Nephron progenitor cell (in vitro differentiated cells): ENCODE measurements around the gene PHETA2.
A peak's percentile ranks its signal among the peaks of the same experiment; 100 is the strongest.
"Not testable (repeated sequence)": the region's sequence is repeated elsewhere in the genome, so short reads cannot be mapped to it uniquely, and the experiment has no call there.

Experiments used
- DNase-seq: peaks from one replicate; pipeline ENCODE4 v3.0.0; 2021
- H3K27ac Mint-ChIP-seq: 2 replicates; pipeline ENCODE4 v1.8.0; 2021; ENCODE audit warnings: mild to moderate bottlenecking, moderate library complexity, mixed read lengths
- H3K27me3 Mint-ChIP-seq: 2 replicates; pipeline ENCODE4 v1.8.0; 2021; ENCODE audit warnings: mild to moderate bottlenecking, low read depth, mixed read lengths; ENCODE audit not compliant: poor library complexity
- H3K36me3 Mint-ChIP-seq: 2 replicates; pipeline ENCODE4 v1.8.0; 2021; ENCODE audit warnings: low read depth, mixed read lengths
- H3K4me1 Mint-ChIP-seq: 2 replicates; pipeline ENCODE4 v1.8.0; 2021; ENCODE audit warnings: mixed read lengths
- H3K4me3 Mint-ChIP-seq: 2 replicates; pipeline ENCODE4 v1.8.0; 2021; ENCODE audit warnings: mild to moderate bottlenecking, moderate library complexity, mixed read lengths
- H3K9me3 Mint-ChIP-seq: 2 replicates; pipeline ENCODE4 v1.8.0; 2021; ENCODE audit warnings: mild to moderate bottlenecking, moderate library complexity, mixed read lengths
- CTCF ChIP-seq: fragments of 200-600 bp; sonication (generic); IDR thresholded peaks from 2 replicates; pipeline ENCODE4 v1.5.0; 2021; ENCODE audit warnings: antibody characterized with exemption

The PHETA2 gene

GRCh38 chr22:42066937-42067336, 7.1 kb upstream of the PHETA2 start:
- Mint-ChIP-seq H3K27ac (no peak overlapping the region), H3K27me3 (no peaks in the 10 kb centered on the region), H3K4me1 (peaks cover 33% of the 10 kb centered on the region), H3K4me3 (no peak overlapping the region), H3K36me3 (peaks cover 31% of the 10 kb centered on the region), H3K9me3 (no peaks in the 10 kb centered on the region)
- no peak for DNase-seq
- TF ChIP-seq CTCF: no peak

DNA sequence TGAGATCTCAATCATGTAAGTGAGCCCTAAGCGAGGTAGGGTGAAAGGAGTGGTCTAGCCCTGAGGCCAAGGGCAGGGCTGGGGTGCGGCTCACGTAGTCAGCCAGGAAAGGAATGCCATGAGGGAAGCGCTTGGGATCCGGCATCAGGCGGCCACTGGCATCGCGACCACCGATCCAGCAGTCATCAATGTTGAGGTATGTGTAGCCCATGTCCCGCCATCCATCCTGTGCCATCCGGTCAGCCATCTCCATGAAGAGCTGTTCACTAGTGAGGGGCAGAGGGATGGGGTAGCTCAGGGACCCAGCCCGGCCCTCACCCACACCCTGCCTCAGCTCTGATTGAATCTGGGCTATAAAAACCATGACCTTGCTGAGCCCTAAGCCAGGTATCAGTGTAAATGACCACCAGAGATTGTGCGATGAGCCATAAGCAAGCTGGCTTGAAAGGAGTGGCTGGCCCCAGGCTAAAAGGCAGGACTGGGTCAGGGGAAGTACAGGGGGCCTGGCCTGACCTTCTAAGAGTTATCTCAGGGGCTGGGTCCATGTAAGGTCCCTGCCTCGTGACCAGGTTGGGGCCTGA, 6.3 kb upstream of the PHETA2 start:
- DNase-seq: no peak
- no peaks in the 10 kb centered on the region for H3K9me3 Mint-ChIP-seq
- no peak overlapping the region for H3K4me3 Mint-ChIP-seq
- H3K36me3 Mint-ChIP-seq: peaks cover 26% of the 10 kb centered on the region
- no peaks in the 10 kb centered on the region for H3K27me3 Mint-ChIP-seq
- H3K27ac Mint-ChIP-seq: no peak overlapping the region
- TF ChIP-seq CTCF: no peak
- H3K4me1 Mint-ChIP-seq: peaks cover 39% of the 10 kb centered on the region

GRCh38 chr22:42068291-42068690, 5.8 kb upstream of the PHETA2 start:
- Mint-ChIP-seq H3K4me3 (no peak overlapping the region), H3K27ac (no peak overlapping the region), H3K4me1 (peaks cover 44% of the 10 kb centered on the region), H3K27me3 (no peaks in the 10 kb centered on the region), H3K9me3 (no peaks in the 10 kb centered on the region), H3K36me3 (peaks cover 20% of the 10 kb centered on the region)
- no peak for TF ChIP-seq CTCF
- no peak for DNase-seq

GRCh38 chr22:42069801-42070516, 4.1 kb upstream of the PHETA2 start:
- TF ChIP-seq CTCF: no peak
- H3K27ac Mint-ChIP-seq: no peak overlapping the region
- no peak for DNase-seq
- peaks cover 15% of the 10 kb centered on the region for H3K36me3 Mint-ChIP-seq
- no peaks in the 10 kb centered on the region for H3K9me3 Mint-ChIP-seq
- peak overlapping the region; percentile 87 for H3K4me3 Mint-ChIP-seq
- H3K27me3 Mint-ChIP-seq: no peaks in the 10 kb centered on the region
- peaks cover 50% of the 10 kb centered on the region for H3K4me1 Mint-ChIP-seq

GRCh38 chr22:42070517-42071422, 3.3 kb upstream of the PHETA2 start, which contains the start of gene NAGA:
Gene NAGA (minus strand): TSS chr22:42070812. CDS start chr22:42070297, 515 bp downstream.
- DNase-seq: peak; percentile 94
- peaks cover 7% of the 10 kb centered on the region for H3K36me3 Mint-ChIP-seq
- peak within 1 kb of the TSS; percentile 84 for H3K27ac Mint-ChIP-seq
- peak within 1 kb of the TSS; percentile 87 for H3K4me3 Mint-ChIP-seq
- peaks cover 45% of the 10 kb centered on the region for H3K4me1 Mint-ChIP-seq
- no peaks in the 10 kb centered on the region for H3K9me3 Mint-ChIP-seq
- no peak for TF ChIP-seq CTCF
- no peaks in the 10 kb centered on the region for H3K27me3 Mint-ChIP-seq

DNA sequence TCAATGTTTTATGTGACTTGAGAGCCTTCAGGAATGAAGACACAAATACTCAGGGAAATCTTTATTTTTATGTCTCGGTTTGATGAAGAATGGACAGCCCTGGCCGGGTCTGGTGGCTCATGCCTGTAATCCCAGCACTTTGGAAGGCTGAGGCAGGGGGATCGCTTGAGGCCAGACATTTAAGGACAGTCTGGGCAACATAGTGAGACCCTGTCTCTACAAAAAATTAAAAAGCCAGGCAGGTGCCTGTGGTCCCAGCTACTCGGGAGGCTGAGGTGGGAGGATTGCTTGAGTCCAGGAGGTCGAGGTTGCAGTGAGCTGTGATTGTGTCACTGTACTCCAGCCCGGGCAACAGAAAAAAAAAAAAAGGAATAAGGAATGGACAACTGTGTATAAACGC, 2.5 kb upstream of the PHETA2 start:
- H3K27ac Mint-ChIP-seq, DNase-seq, H3K27me3 Mint-ChIP-seq, H3K36me3 Mint-ChIP-seq, H3K9me3 Mint-ChIP-seq: not testable (repeated sequence)
- Mint-ChIP-seq H3K4me1 (peaks cover 45% of the 10 kb centered on the region), H3K4me3 (peak overlapping the region; percentile 87)
